ENCODE data around the gene SLC17A6.

- TF ChIP-seq CTCF (IDR thresholded peaks at IDR 0.05) (no peak), POLR2A (IDR thresholded peaks at IDR 0.05) (no peak)
These were observed 4.2 kb downstream of the SLC17A6 start for GRCh38 chr11:22342211-22343031.
